Measurements from ENCODE around the gene CXCL16.

CXCL16 gene

DNA sequence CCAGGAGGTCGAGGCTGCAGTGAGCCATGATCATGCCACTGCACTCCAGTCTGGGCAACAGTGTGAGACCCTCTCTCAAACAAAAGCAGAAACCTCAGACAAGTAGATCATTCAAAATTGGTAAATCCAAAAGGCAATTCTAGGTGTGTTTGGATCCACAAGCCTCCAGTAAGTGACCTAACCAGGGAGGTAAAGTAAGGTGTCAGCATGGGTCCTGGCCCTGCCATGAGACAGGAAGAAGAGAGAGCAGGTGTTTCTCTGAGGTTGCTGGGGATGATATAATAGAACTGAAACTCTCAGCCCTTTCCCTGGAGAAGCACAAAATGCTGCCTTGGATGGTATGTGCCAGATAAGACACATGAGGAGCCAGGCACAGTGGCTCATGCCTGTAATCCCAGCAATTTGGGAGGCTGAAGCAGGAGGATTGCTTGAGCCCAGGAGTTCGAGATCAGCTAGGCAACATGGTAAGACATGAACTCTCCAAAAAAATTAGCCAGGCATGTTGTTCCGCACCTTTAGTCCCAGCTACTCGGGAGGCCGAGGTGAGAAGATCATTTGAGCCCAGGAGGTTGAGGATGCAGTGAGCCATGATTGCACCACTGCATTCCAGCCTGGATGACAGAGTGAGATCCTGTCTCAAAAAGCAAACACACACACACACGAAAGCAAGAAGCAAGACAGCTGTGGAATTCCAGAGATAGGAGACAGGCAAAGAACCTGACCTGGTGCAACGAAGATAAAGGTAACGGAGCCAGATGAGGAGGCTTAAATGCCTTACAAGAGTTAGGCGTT is 38.4 kb upstream of the CXCL16 start:
- WGBS, 2 experiments, result 86 to 91% methylated on average over 9 of the region's 9 CpGs
- H3K4me3 ChIP-seq (ENCODE audit: insufficient read depth, low read depth, low read length), result no peak overlapping the region
- H3K4me1 ChIP-seq (ENCODE audit: control insufficient read depth, insufficient read depth, low read length), result no peaks in the 10 kb centered on the region
- peaks cover 10% of the 10 kb centered on the region for H3K27me3 ChIP-seq (ENCODE audit: control insufficient read depth, insufficient read depth, low read length, poor library complexity, severe bottlenecking)
- no peak overlapping the region for H3K27ac ChIP-seq (ENCODE audit: insufficient read depth, low read depth, low read length, poor library complexity, severe bottlenecking)
- no peaks in the 10 kb centered on the region for H3K9me3 ChIP-seq (ENCODE audit: control insufficient read depth, low read length)
- no peaks in the 10 kb centered on the region for H3K36me3 ChIP-seq (ENCODE audit: control insufficient read depth, insufficient read depth, low read length)

DNA sequence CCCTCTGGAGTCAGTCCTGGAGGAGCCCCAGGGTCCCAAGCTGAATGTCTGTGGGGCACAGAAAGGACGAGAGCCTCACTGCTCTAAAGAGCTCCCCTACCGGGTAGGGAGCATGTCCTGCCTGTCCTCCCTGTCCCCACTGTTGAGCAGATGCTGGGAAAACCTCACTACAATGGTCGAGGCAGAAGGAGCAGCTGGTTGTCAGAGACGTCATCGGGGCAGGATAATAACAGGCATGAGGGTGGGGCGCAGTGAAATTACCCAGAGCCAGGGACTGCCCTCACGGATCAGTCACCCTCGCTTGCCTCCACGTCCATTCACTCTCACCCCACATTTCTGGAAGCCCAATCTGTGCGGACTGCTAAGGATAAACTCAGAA is 32.5 kb upstream of the CXCL16 start:
- Histone ChIP-seq H3K9me3 (ENCODE audit: control insufficient read depth, low read length) (no peaks in the 10 kb centered on the region), H3K27me3 (ENCODE audit: control insufficient read depth, insufficient read depth, low read length, poor library complexity, severe bottlenecking) (no peaks in the 10 kb centered on the region), H3K27ac (ENCODE audit: insufficient read depth, low read depth, low read length, poor library complexity, severe bottlenecking) (no peak overlapping the region), H3K4me1 (ENCODE audit: control insufficient read depth, insufficient read depth, low read length) (no peaks in the 10 kb centered on the region), H3K4me3 (ENCODE audit: insufficient read depth, low read depth, low read length) (no peak overlapping the region), H3K36me3 (ENCODE audit: control insufficient read depth, insufficient read depth, low read length) (no peaks in the 10 kb centered on the region)
- 82 to 85% methylated on average over 10 of the region's 10 CpGs for WGBS, 2 experiments

DNA sequence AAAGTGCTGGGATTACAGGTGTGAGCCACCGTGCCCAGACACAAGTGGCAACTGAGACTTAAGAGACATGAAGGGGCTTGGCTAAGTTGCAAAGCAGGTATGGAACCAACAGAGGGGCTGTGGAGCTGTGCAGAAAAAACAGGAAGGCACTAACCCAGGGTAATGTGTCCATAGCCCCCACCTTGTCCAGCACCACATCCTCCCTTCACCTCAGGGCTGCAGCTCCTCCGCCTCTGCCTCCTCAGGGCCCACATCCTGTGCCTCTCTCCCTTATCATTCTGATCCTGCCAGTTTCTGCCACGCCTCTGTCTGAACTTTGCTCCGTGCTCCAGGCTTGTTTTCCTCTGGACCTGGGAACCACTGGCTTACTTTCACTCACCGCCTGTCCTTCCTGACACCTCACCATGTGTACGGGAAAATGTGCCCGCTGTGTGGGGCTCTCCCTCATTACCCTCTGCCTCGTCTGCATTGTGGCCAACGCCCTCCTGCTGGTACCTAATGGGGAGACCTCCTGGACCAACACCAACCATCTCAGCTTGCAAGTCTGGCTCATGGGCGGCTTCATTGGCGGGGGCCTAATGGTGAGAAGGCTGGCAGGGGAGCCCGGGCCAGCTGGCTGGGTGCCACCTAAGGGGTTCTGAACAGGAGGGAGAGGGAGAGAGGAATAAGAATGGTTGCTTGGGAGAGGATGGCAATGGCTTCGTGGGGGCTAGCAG is 31.9 kb upstream of the CXCL16 start, which contains the start of gene TM4SF5:
TSS of gene TM4SF5 (plus strand) at position 368 of the 716 bp plus-strand sequence. CDS start at position 405, 37 bp downstream.
- Histone ChIP-seq H3K4me1 (ENCODE audit: control insufficient read depth, insufficient read depth, low read length) (no peaks in the 10 kb centered on the region), H3K9me3 (ENCODE audit: control insufficient read depth, low read length) (no peaks in the 10 kb centered on the region), H3K36me3 (ENCODE audit: control insufficient read depth, insufficient read depth, low read length) (no peaks in the 10 kb centered on the region), H3K27ac (ENCODE audit: insufficient read depth, low read depth, low read length, poor library complexity, severe bottlenecking) (no peak within 1 kb of the TSS), H3K27me3 (ENCODE audit: control insufficient read depth, insufficient read depth, low read length, poor library complexity, severe bottlenecking) (no peaks in the 10 kb centered on the region), H3K4me3 (ENCODE audit: insufficient read depth, low read depth, low read length) (no peak within 1 kb of the TSS)
- WGBS, 2 experiments, result 85 to 87% methylated on average over 13 of the region's 13 CpGs

DNA sequence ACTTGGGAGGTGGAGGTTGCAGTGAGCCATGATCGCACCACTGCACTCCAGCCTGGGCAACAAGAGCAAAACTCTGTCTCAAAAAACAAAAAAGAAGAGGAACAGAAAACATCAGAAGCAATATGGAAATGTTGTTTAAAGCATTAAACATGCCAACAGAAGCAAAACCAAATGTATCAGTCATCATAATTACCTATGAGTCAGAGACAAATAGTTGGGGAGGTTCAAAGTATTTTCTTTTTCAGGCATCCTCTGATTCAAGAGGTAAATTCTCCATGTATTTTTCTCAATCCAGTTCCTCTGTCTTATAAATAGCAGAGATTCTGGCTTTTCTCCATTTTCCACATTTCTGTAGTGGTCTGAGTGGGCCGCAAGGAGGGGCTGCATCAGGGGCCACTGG is 29.9 kb upstream of the CXCL16 start:
- H3K27ac ChIP-seq (ENCODE audit: insufficient read depth, low read depth, low read length, poor library complexity, severe bottlenecking), result no peak overlapping the region
- H3K4me3 ChIP-seq (ENCODE audit: insufficient read depth, low read depth, low read length), result no peak overlapping the region
- H3K27me3 ChIP-seq (ENCODE audit: control insufficient read depth, insufficient read depth, low read length, poor library complexity, severe bottlenecking), result no peaks in the 10 kb centered on the region
- H3K36me3 ChIP-seq (ENCODE audit: control insufficient read depth, insufficient read depth, low read length), result no peaks in the 10 kb centered on the region
- 98 to 99% methylated on average over 2 of the region's 2 CpGs for WGBS, 2 experiments
- no peaks in the 10 kb centered on the region for H3K9me3 ChIP-seq (ENCODE audit: control insufficient read depth, low read length)
- H3K4me1 ChIP-seq (ENCODE audit: control insufficient read depth, insufficient read depth, low read length), result no peaks in the 10 kb centered on the region

DNA sequence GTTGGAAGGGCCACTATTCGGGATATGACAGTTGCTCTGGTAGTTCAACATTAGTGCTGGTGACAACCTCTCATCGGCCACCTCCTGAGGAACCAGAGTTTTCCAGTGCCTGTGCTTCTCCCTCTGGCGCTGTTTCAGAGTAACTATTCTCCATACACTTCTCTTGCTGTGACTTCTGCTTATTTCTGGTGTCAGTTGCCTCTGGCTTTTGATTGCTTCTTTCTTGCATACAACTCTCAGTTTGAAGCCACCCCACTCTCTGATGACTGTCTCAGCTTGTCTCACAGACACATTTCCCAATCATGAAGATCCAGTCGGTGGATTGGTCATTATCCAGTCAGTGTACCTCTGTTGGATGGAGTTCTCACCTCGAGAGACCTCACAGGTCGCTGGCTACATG is 28.6 kb upstream of the CXCL16 start:
- Histone ChIP-seq H3K36me3 (ENCODE audit: control insufficient read depth, insufficient read depth, low read length) (no peaks in the 10 kb centered on the region), H3K9me3 (ENCODE audit: control insufficient read depth, low read length) (no peaks in the 10 kb centered on the region), H3K27ac (ENCODE audit: insufficient read depth, low read depth, low read length, poor library complexity, severe bottlenecking) (no peak overlapping the region), H3K27me3 (ENCODE audit: control insufficient read depth, insufficient read depth, low read length, poor library complexity, severe bottlenecking) (no peaks in the 10 kb centered on the region), H3K4me1 (ENCODE audit: control insufficient read depth, insufficient read depth, low read length) (no peaks in the 10 kb centered on the region), H3K4me3 (ENCODE audit: insufficient read depth, low read depth, low read length) (no peak overlapping the region)
- WGBS, 2 experiments, result 90% methylated on average over 6 of the region's 6 CpGs

DNA sequence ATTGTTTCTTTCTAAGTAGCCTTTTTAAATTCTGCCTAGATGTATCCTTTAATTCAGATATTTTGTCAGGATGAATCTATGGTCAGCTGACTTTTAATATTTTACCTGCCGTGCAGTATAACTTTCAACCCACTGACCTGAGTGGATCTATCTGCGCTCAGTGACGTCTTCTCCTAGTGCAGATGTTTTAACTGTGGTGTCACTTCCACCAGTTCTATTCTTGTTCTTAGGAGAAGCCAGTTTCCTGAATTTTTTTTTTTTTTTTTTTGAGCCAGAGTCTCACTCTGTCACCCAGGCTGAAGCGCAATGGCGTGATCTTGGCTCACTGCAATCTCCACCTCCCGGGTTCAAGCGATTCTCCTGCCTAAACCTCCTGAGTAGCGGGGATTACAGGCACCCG is 27.0 kb upstream of the CXCL16 start:
- no peaks in the 10 kb centered on the region for H3K4me1 ChIP-seq (ENCODE audit: control insufficient read depth, insufficient read depth, low read length)
- H3K4me3 ChIP-seq (ENCODE audit: insufficient read depth, low read depth, low read length), result no peak overlapping the region
- H3K36me3 ChIP-seq (ENCODE audit: control insufficient read depth, insufficient read depth, low read length), result no peaks in the 10 kb centered on the region
- 92 to 94% methylated on average over 9 of the region's 9 CpGs for WGBS, 2 experiments
- H3K27ac ChIP-seq (ENCODE audit: insufficient read depth, low read depth, low read length, poor library complexity, severe bottlenecking), result no peak overlapping the region
- H3K9me3 ChIP-seq (ENCODE audit: control insufficient read depth, low read length), result no peaks in the 10 kb centered on the region
- H3K27me3 ChIP-seq (ENCODE audit: control insufficient read depth, insufficient read depth, low read length, poor library complexity, severe bottlenecking), result no peaks in the 10 kb centered on the region

DNA sequence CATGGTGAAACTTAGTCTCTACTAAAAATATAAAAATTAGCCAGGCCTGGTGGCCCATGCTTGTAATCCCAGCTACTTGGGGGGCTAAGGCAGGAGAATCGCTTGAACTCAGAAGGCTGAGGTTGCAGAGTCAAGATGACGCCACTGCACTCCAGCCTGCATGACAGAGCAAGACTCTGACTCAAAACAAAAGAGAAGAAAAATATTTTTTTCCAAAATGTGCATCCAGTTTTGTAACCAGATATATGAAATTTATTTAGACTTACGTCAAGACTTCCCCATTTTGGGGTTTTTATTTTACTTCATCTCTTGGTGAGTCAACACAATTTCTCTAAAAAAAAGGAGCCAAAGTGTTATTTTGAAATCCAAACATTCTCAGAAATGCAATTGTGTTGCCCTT is 26.5 kb upstream of the CXCL16 start:
- Histone ChIP-seq H3K27ac (ENCODE audit: insufficient read depth, low read depth, low read length, poor library complexity, severe bottlenecking) (no peak overlapping the region), H3K4me3 (ENCODE audit: insufficient read depth, low read depth, low read length) (no peak overlapping the region), H3K9me3 (ENCODE audit: control insufficient read depth, low read length) (no peaks in the 10 kb centered on the region), H3K27me3 (ENCODE audit: control insufficient read depth, insufficient read depth, low read length, poor library complexity, severe bottlenecking) (no peaks in the 10 kb centered on the region), H3K4me1 (ENCODE audit: control insufficient read depth, insufficient read depth, low read length) (no peaks in the 10 kb centered on the region), H3K36me3 (ENCODE audit: control insufficient read depth, insufficient read depth, low read length) (no peaks in the 10 kb centered on the region)
- WGBS, 2 experiments, result 90 to 97% methylated on average over 3 of the region's 3 CpGs

DNA sequence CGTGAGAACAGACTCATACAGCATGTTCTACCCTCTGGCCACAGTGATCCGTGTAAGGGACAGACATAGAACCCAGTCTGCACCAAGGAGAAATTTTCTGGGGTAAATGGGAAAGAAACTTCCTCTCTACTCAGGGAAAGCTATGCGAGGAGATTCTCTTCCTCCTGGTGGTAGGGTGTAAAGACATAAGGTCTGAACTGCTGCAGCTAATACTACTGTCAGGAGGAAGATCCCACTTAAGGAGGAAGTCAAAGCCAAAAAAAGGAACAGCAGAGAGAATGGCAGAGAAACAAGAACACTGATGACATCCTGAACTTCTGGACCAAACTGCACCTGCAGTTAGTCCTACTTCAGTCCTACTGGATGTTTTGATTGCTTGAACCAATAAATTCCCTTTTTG is 24.9 kb upstream of the CXCL16 start:
- H3K4me1 ChIP-seq (ENCODE audit: control insufficient read depth, insufficient read depth, low read length), result no peaks in the 10 kb centered on the region
- no peaks in the 10 kb centered on the region for H3K9me3 ChIP-seq (ENCODE audit: control insufficient read depth, low read length)
- H3K4me3 ChIP-seq (ENCODE audit: insufficient read depth, low read depth, low read length), result no peak overlapping the region
- H3K27ac ChIP-seq (ENCODE audit: insufficient read depth, low read depth, low read length, poor library complexity, severe bottlenecking), result no peak overlapping the region
- WGBS, 2 experiments, result 81 to 84% methylated on average over 3 of the region's 3 CpGs
- H3K36me3 ChIP-seq (ENCODE audit: control insufficient read depth, insufficient read depth, low read length), result no peaks in the 10 kb centered on the region
- H3K27me3 ChIP-seq (ENCODE audit: control insufficient read depth, insufficient read depth, low read length, poor library complexity, severe bottlenecking), result no peaks in the 10 kb centered on the region

DNA sequence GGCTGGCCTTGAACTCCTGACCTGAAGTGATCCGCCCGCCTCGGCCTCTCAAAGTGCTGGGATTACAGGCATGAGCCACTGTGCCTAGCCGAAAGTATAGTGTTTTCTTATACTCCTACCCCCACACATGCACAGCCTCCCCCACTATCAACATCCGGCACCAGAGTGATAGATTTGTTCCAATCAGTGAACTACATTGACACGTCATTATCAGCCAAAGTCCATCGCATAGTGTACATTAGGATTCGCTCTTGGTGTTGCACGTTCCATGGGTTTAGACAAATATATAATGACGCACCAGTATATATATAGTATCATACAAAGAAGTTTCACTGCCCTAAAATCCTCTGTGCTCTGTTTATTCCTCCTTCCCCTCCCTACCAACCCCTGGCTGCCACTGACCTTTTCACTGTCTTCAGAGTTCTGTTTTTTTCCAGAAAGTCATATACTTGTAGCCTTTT is 20.1 kb upstream of the CXCL16 start:
- 92 to 95% methylated on average over 10 of the region's 10 CpGs for WGBS, 2 experiments
- no peaks in the 10 kb centered on the region for H3K9me3 ChIP-seq (ENCODE audit: control insufficient read depth, low read length)
- H3K27ac ChIP-seq (ENCODE audit: insufficient read depth, low read depth, low read length, poor library complexity, severe bottlenecking), result no peak overlapping the region

DNA sequence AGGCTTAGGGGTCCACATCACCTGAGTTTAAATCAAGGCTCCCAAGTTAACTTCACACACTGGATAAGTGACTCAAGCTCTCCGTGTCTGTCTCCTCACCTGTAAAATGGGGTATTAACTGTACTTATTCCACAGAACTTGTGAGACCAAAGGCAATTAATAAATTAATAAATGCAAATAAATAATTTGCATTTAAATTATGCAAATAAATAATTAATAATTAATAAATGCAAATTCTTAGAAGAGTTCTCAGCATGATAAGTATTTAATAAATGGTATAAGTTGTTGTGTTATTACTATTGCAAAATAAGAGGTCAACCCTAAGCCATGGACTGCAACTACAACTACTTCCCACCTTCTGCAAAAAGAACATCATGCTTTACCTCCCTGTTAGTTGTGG is 13.7 kb upstream of the CXCL16 start:
- no peak overlapping the region for H3K4me3 ChIP-seq (ENCODE audit: insufficient read depth, low read depth, low read length)
- WGBS, 2 experiments, result 100% methylated on average over 1 of the region's 1 CpG; no CpG with 5 or more reads in 1 of the 2 experiments
- H3K27me3 ChIP-seq (ENCODE audit: control insufficient read depth, insufficient read depth, low read length, poor library complexity, severe bottlenecking), result no peaks in the 10 kb centered on the region
- no peaks in the 10 kb centered on the region for H3K9me3 ChIP-seq (ENCODE audit: control insufficient read depth, low read length)
- H3K27ac ChIP-seq (ENCODE audit: insufficient read depth, low read depth, low read length, poor library complexity, severe bottlenecking), result no peak overlapping the region
- no peaks in the 10 kb centered on the region for H3K4me1 ChIP-seq (ENCODE audit: control insufficient read depth, insufficient read depth, low read length)
- H3K36me3 ChIP-seq (ENCODE audit: control insufficient read depth, insufficient read depth, low read length), result no peaks in the 10 kb centered on the region

More for the DNA sequence above, 20.1 kb upstream of the CXCL16 start:
- Histone ChIP-seq H3K27me3 (ENCODE audit: control insufficient read depth, insufficient read depth, low read length, poor library complexity, severe bottlenecking) (no peaks in the 10 kb centered on the region), H3K4me3 (ENCODE audit: insufficient read depth, low read depth, low read length) (no peak overlapping the region), H3K4me1 (ENCODE audit: control insufficient read depth, insufficient read depth, low read length) (no peaks in the 10 kb centered on the region), H3K36me3 (ENCODE audit: control insufficient read depth, insufficient read depth, low read length) (no peaks in the 10 kb centered on the region)

Data from ectodermal cell (in vitro differentiated cells).